A549 (cell line): ENCODE measurements around the gene BMP7.

Source experiments
- BHLHE40 ChIP-seq: IDR thresholded peaks from 2 replicates; pipeline ENCODE4 v1.6.1; 2012; ENCODE audit warnings: low read depth, low read length, inconsistent platforms
- CEBPB ChIP-seq, 2 experiments: fragments of >200 bp in 1 of 2; sonication (Bioruptor Twin) in 1 of 2; formaldehyde crosslinking in 1 of 2; IDR thresholded peaks; 2 replicates each; pipeline ENCODE4 v1.6.1; 2012 to 2016
- CTCF ChIP-seq: fragments of >200 bp; sonication (Bioruptor Twin); formaldehyde crosslinking; IDR thresholded peaks from 3 replicates; pipeline ENCODE4 v1.5.1; 2016
- EHMT2 ChIP-seq: fragments of 200-600 bp; sonication (generic); IDR thresholded peaks from 2 replicates; pipeline ENCODE4 v1.6.1; 2016; ENCODE audit warnings: antibody characterized with exemption, low read depth, mild to moderate bottlenecking, moderate library complexity
- ESRRA ChIP-seq: fragments of 150-350 bp; IDR thresholded peaks from 2 replicates; pipeline ENCODE4 v1.6.1; 2014; ENCODE audit warnings: mild to moderate bottlenecking, low read length, borderline replicate concordance
- HOXA7 ChIP-seq: fragments of 250-450 bp; sonication (Bioruptor Pico); IDR thresholded peaks from 2 replicates; pipeline ENCODE4 v1.5.0; 2020; ENCODE audit warnings: mild to moderate bottlenecking, moderate library complexity
- JUN ChIP-seq, 2 experiments: fragments of >200 bp; sonication (Bioruptor Twin); formaldehyde crosslinking; IDR thresholded peaks; 2 replicates in 1 of 2; 3 replicates in 1 of 2; pipeline ENCODE4 v1.6.1; 2016 to 2017
- KDM1A ChIP-seq: fragments of 200-600 bp; sonication (generic); IDR thresholded peaks from 2 replicates; pipeline ENCODE4 v1.6.1; 2016; ENCODE audit warnings: low read depth, mild to moderate bottlenecking
- NR3C1 ChIP-seq: fragments of >200 bp; sonication (Bioruptor Twin); formaldehyde crosslinking; IDR thresholded peaks from 3 replicates; pipeline ENCODE4 v1.6.1; 2017
- POLR2A ChIP-seq: IDR thresholded peaks from 2 replicates; pipeline ENCODE4 v1.6.1; 2012; ENCODE audit warnings: mild to moderate bottlenecking, low read length
- POLR2AphosphoS2 ChIP-seq: conservative IDR thresholded peaks from 2 replicates; pipeline ENCODE4 v1.6.1; 2012; ENCODE audit warnings: low read length, improper control_type of control experiment, inconsistent platforms
- TF ChIP-seq, protein P1 (sequence below): fragments of 450-650 bp; IDR thresholded peaks from 2 replicates; pipeline ENCODE4 v1.6.1; 2014; ENCODE audit warnings: antibody characterized with exemption

- TF ChIP-seq ESRRA (no peak), BHLHE40 (no peak), KDM1A (no peak), JUN (IDR thresholded peaks at IDR 0.05) (no peak), CTCF (no peak), CEBPB (IDR thresholded peaks at IDR 0.05) (no peak), NR3C1 (no peak), HOXA7 (no peak), POLR2A (no peak), POLR2AphosphoS2 (no peak), EHMT2 (no peak)
- TF ChIP-seq, protein P1, sequence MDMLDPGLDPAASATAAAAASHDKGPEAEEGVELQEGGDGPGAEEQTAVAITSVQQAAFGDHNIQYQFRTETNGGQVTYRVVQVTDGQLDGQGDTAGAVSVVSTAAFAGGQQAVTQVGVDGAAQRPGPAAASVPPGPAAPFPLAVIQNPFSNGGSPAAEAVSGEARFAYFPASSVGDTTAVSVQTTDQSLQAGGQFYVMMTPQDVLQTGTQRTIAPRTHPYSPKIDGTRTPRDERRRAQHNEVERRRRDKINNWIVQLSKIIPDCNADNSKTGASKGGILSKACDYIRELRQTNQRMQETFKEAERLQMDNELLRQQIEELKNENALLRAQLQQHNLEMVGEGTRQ: no peak
Observed at GRCh38 chr20:57214427-57214826, 52.0 kb downstream of the BMP7 start.
